ENCODE measurements around the gene ACACA. TPM values are rescaled to one million over a fixed set of nuclear protein-coding genes. Genes with fewer than 3 reads are reported as not detected.

Gene ACACA
- total and polyA plus RNA-seq, 2 donors (not counting 3 experiments of a cell fraction or from before 2014, with no cell fraction given), result 55.3 to 124 TPM

GRCh38 chr17:37190493-37190892 lies 216.1 kb downstream of the ACACA start:
- BruUV-seq (replicated peaks), result no TSS peak
- peaks cover 2 to 17% of the 10 kb centered on the region in 2 experiments for H3K36me3 ChIP-seq (ENCODE audit: control insufficient read depth in 2 of 2, extremely low read depth in 1 of 2, insufficient read depth in 2 of 2, low read length in 2 of 2)
- H3K9me3 ChIP-seq (replicated peaks; ENCODE audit: control insufficient read depth, insufficient read depth, low read length), result no peaks in the 10 kb centered on the region
- no peak overlapping the region for H3K4me2 ChIP-seq (ENCODE audit: insufficient read depth, low read length)
- no peak overlapping the region for H2AFZ ChIP-seq (ENCODE audit: low read depth, low read length)
- ChIA-PET POLR2A (no interaction called here), CTCF (interaction anchor here (0.6 kb wide), 1 partner anchor 11 kb away, joined by 3 read pairs; no protein-coding TSS in a partner anchor)
- no peak overlapping the region for H3K27ac ChIP-seq (ENCODE audit: insufficient read depth, low read depth, low read length)
- no peak for FAIRE-seq
- peaks cover 8% of the 10 kb centered on the region for H3K4me1 ChIP-seq (ENCODE audit: control insufficient read depth, extremely low read depth, insufficient read depth, low read length)
- H3K9ac ChIP-seq (replicated peaks; ENCODE audit: extremely low read depth, insufficient read depth, low read length), result no peak overlapping the region
- intact Hi-C loops (cut with micrococcal nuclease) (no loop called here), dilution Hi-C loops (cut with MboI; ENCODE audit: extremely low pct_ligation_motif_present, low sequenced_read_pairs) (no loop called here)
- DNase-seq (ENCODE audit: low read depth, low spot score), result no peak
- no peaks in the 10 kb centered on the region for H3K9me1 ChIP-seq (replicated peaks; ENCODE audit: control insufficient read depth, extremely low read depth, insufficient read depth, low read length)
- H4K20me1 ChIP-seq (replicated peaks; ENCODE audit: control insufficient read depth, extremely low read depth, insufficient read depth, low read length), result no peaks in the 10 kb centered on the region
- H3K79me2 ChIP-seq (ENCODE audit: control insufficient read depth, insufficient read depth, low read length), result no peaks in the 10 kb centered on the region
- H3K4me3 ChIP-seq (replicated peaks in 1 of 3; ENCODE audit: insufficient read depth in 1 of 3, low read depth in 1 of 3, low read length in 3 of 3), result no peak overlapping the region
- TF ChIP-seq MYC (IDR thresholded peaks at IDR 0.05; ENCODE audit: low read depth, low read length) (no peak), POLR2A (IDR thresholded peaks at IDR 0.05; ENCODE audit: low read depth, low read length) (no peak), MAX (IDR thresholded peaks at IDR 0.05; ENCODE audit: insufficient read depth, insufficient read length) (no peak), CTCF (IDR thresholded peaks at IDR 0.05; ENCODE audit: extremely low read depth in 1 of 2, insufficient read depth in 1 of 2, low read depth in 1 of 2, low read length in 2 of 2) (no peak), FOS (IDR thresholded peaks at IDR 0.05; ENCODE audit: borderline replicate concordance, insufficient read depth, low read length) (no peak), JUN (IDR thresholded peaks at IDR 0.05; ENCODE audit: borderline replicate concordance, insufficient read depth, insufficient read length, low read depth) (no peak), EZH2 (IDR thresholded peaks at IDR 0.05; ENCODE audit: borderline replicate concordance, low read depth, low read length, severe bottlenecking) (no peak), POLR2AphosphoS5 (IDR thresholded peaks at IDR 0.05; ENCODE audit: insufficient read depth, low read depth, low read length) (no peak), GATA2 (IDR thresholded peaks at IDR 0.05; ENCODE audit: insufficient read depth, insufficient read length, low read depth, low read length) (no peak)
- H3K27me3 ChIP-seq (ENCODE audit: control insufficient read depth in 2 of 2, insufficient read depth in 2 of 2, low read length in 2 of 2), result no peaks in the 10 kb centered on the region

Measured in endothelial cell of umbilical vein (primary cell).